T-helper 17 cell (primary cell): ENCODE measurements around the gene CH25H. TPM values are rescaled to one million over a fixed set of nuclear protein-coding genes. Genes with fewer than 3 reads are reported as not detected.
"Not testable (repeated sequence)": the region's sequence is repeated elsewhere in the genome, so short reads cannot be mapped to it uniquely, and the experiment has no call there.

ENCODE experiments used
- ATAC-seq: fragments of 150-1000 bp; cut with Tn5 transposase; 2 replicates; pipeline ENCODE4 v1.10.0; 2021; ENCODE audit warnings: mild to moderate bottlenecking, moderate library complexity
- DNase-seq, 3 donors: peaks; one replicate each; pipeline versions ENCODE4 v3.0.0 to v3.0.0-alpha.2; 2020 to 2021
- H3K9me3 ChIP-seq: one replicate; pipeline ENCODE4 v1.7.0; 2013; ENCODE audit warnings: low read length, mild to moderate bottlenecking; ENCODE audit not compliant: control insufficient read depth, poor library complexity, severe bottlenecking
- H3K27ac Mint-ChIP-seq: one replicate; pipeline ENCODE4 v1.8.0; 2022; ENCODE audit warnings: mild to moderate bottlenecking, moderate library complexity, mixed read lengths
- H3K27me3 Mint-ChIP-seq: one replicate; pipeline ENCODE4 v1.8.0; 2022; ENCODE audit warnings: mixed read lengths
- H3K36me3 Mint-ChIP-seq: one replicate; pipeline ENCODE4 v1.8.0; 2022; ENCODE audit warnings: low read depth, mixed read lengths
- H3K4me1 Mint-ChIP-seq: one replicate; pipeline ENCODE4 v1.8.0; 2022; ENCODE audit warnings: mild to moderate bottlenecking, mixed read lengths
- H3K4me3 Mint-ChIP-seq: one replicate; pipeline ENCODE4 v1.8.0; 2022; ENCODE audit warnings: mild to moderate bottlenecking, moderate library complexity, mixed read lengths
- total RNA-seq, 4 donors: library from RNA in 2 of 4; stranded (reverse) in 2 of 4; gene quantifications; one replicate each; pipeline ENCODE4 v1.2.3 and lab custom pipeline; 2022 to 2026

The CH25H gene
- total RNA-seq, 2 donors from 2014 or later = 0.44 TPM; not detected in 1

- peaks cover 37% of the 10 kb centered on the region for H3K27me3 Mint-ChIP-seq
- H3K4me1 Mint-ChIP-seq = peaks cover 2% of the 10 kb centered on the region
- ATAC-seq (no peak), DNase-seq (no peak)
- no peak overlapping the region for H3K4me3 Mint-ChIP-seq
- H3K27ac Mint-ChIP-seq = no peak overlapping the region
- peaks cover 9% of the 10 kb centered on the region for H3K36me3 Mint-ChIP-seq
- H3K9me3 ChIP-seq = no peaks in the 10 kb centered on the region
Measured at GRCh38 chr10:89171263-89171872, 35.7 kb downstream of the CH25H start.

- not testable (repeated sequence) for H3K9me3 ChIP-seq, DNase-seq, H3K27ac Mint-ChIP-seq, ATAC-seq, H3K4me3 Mint-ChIP-seq
- peaks cover 37% of the 10 kb centered on the region for H3K27me3 Mint-ChIP-seq
- H3K4me1 Mint-ChIP-seq = peaks cover 14% of the 10 kb centered on the region
- peaks cover 11% of the 10 kb centered on the region for H3K36me3 Mint-ChIP-seq
Measured at GRCh38 chr10:89168354-89168900, 38.7 kb downstream of the CH25H start.

GRCh38 chr10:89167915-89168314 lies 39.2 kb downstream of the CH25H start:
- Mint-ChIP-seq H3K4me1 (peaks cover 15% of the 10 kb centered on the region), H3K27ac (no peak overlapping the region), H3K27me3 (peaks cover 32% of the 10 kb centered on the region), H3K4me3 (no peak overlapping the region), H3K36me3 (peaks cover 7% of the 10 kb centered on the region)
- no peak for ATAC-seq
- H3K9me3 ChIP-seq = no peaks in the 10 kb centered on the region
- DNase-seq = no peak

- DNase-seq = no peak
- H3K9me3 ChIP-seq = no peaks in the 10 kb centered on the region
- Mint-ChIP-seq H3K36me3 (peaks cover 7% of the 10 kb centered on the region), H3K27me3 (peaks cover 12% of the 10 kb centered on the region), H3K4me1 (peaks cover 15% of the 10 kb centered on the region), H3K4me3 (no peak overlapping the region), H3K27ac (no peak overlapping the region)
- ATAC-seq = no peak
Measured at GRCh38 chr10:89165923-89166322, 41.2 kb downstream of the CH25H start.

DNA sequence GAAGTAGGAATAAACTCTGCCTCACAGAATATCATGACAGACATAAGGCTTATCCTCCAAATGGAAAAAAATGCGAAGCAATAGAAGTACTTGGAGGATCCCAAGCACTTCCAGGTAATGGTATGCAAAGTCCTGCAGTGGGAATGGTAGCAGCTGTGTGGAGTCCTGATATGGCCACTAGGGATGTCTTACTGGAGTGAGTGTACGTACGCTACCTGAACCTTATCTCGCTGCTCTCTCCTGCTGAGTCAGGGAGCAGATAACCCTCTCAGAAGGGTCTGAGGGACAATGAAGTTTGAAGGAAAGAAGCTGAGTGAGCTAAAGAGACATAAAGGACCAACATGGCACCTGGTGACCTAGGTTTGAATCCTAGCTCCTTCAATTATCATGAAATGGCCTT lies 42.2 kb downstream of the CH25H start:
- Mint-ChIP-seq H3K4me3 (no peak overlapping the region), H3K4me1 (peaks cover 15% of the 10 kb centered on the region), H3K27me3 (peaks cover 11% of the 10 kb centered on the region), H3K36me3 (peaks cover 7% of the 10 kb centered on the region), H3K27ac (no peak overlapping the region)
- ATAC-seq = no peak
- no peak for DNase-seq
- H3K9me3 ChIP-seq = no peaks in the 10 kb centered on the region

DNA sequence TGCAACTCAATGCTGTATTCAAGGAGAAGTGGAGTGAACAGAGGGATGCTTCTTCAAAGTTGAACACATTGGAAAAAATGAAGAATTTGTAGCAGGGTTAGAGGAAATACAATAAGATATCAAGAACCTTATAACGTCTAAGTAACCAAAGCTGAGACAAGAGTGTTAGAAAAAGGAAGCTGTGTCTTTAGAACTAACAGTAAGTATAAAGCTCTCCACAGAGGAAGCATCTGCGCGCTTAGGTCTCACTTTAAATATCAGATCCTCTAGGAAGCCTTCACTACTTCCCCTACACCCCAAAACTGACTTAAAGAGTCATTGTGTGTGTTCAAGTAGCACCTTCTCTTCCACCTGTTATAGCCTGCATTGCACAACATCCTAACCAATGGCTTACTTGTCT lies 43.0 kb downstream of the CH25H start:
- Mint-ChIP-seq H3K4me3 (peak overlapping the region; percentile 87), H3K27me3 (peaks cover 10% of the 10 kb centered on the region), H3K36me3 (peaks cover 7% of the 10 kb centered on the region), H3K4me1 (peaks cover 15% of the 10 kb centered on the region), H3K27ac (peak overlapping the region; percentile 93)
- H3K9me3 ChIP-seq = no peaks in the 10 kb centered on the region
- peak; percentile 43 for ATAC-seq
- DNase-seq = no peak

GRCh38 chr10:89163265-89163995 lies 43.7 kb downstream of the CH25H start:
- H3K27me3 Mint-ChIP-seq = peaks cover 4% of the 10 kb centered on the region
- H3K36me3 Mint-ChIP-seq = peaks cover 5% of the 10 kb centered on the region
- H3K4me3 Mint-ChIP-seq = peak overlapping the region; percentile 87
- H3K4me1 Mint-ChIP-seq = peaks cover 15% of the 10 kb centered on the region
- ATAC-seq (peak; percentile 90), DNase-seq (peak in 1 of 3 donors; percentile 7)
- peak overlapping the region; percentile 93 for H3K27ac Mint-ChIP-seq
- no peaks in the 10 kb centered on the region for H3K9me3 ChIP-seq

DNA sequence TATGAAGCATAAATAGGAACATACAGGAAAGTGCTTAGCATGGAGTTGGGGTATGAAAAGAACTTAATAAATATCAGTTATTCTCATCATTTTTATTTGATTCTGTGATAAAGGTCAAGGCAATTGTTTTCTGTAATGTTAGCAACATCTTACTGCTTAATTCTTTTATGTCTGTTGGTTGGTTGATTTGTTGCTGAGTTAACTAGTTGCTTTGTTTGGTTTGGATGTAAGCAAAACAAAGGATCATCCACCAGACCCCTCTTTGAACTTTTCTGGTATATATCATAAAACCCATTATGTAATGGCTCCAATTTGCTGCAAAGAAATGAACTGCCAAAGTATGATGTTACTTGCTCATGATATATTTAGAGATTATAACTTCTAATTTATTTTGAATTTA lies 44.5 kb downstream of the CH25H start:
- H3K4me1 Mint-ChIP-seq = peaks cover 15% of the 10 kb centered on the region
- DNase-seq (no peak), ATAC-seq (no peak)
- H3K27ac Mint-ChIP-seq = peak overlapping the region; percentile 93
- H3K4me3 Mint-ChIP-seq = no peak overlapping the region
- no peaks in the 10 kb centered on the region for H3K27me3 Mint-ChIP-seq
- no peaks in the 10 kb centered on the region for H3K9me3 ChIP-seq
- H3K36me3 Mint-ChIP-seq = peaks cover 5% of the 10 kb centered on the region

GRCh38 chr10:89160339-89160738 lies 46.8 kb downstream of the CH25H start:
- DNase-seq (no peak), ATAC-seq (no peak)
- Mint-ChIP-seq H3K4me3 (no peak overlapping the region), H3K27me3 (peaks cover 15% of the 10 kb centered on the region), H3K36me3 (peaks cover 2% of the 10 kb centered on the region), H3K4me1 (peaks cover 19% of the 10 kb centered on the region), H3K27ac (no peak overlapping the region)
- no peaks in the 10 kb centered on the region for H3K9me3 ChIP-seq

DNA sequence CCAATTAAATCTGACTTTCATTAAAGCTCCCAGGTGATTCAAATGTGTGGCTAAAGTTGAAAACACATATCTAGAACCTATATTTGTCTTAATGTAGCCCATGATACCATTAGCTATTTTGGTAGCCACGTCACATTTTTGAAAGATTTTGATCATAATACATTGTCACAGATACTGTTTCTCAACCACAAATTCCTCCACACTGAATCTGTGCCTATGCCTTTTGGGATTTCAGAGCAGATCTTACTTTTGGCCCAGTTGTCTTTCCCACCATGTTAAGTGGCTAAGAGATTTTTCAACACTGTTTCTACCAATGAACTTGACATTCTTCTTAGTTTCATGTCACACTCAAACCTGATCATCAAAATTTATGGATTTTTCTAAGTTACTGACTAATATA lies 47.4 kb downstream of the CH25H start:
- no peaks in the 10 kb centered on the region for H3K9me3 ChIP-seq
- H3K36me3 Mint-ChIP-seq = peaks cover 2% of the 10 kb centered on the region
- no peak overlapping the region for H3K27ac Mint-ChIP-seq
- DNase-seq (no peak), ATAC-seq (no peak)
- peaks cover 20% of the 10 kb centered on the region for H3K27me3 Mint-ChIP-seq
- peaks cover 19% of the 10 kb centered on the region for H3K4me1 Mint-ChIP-seq
- H3K4me3 Mint-ChIP-seq = no peak overlapping the region

DNA sequence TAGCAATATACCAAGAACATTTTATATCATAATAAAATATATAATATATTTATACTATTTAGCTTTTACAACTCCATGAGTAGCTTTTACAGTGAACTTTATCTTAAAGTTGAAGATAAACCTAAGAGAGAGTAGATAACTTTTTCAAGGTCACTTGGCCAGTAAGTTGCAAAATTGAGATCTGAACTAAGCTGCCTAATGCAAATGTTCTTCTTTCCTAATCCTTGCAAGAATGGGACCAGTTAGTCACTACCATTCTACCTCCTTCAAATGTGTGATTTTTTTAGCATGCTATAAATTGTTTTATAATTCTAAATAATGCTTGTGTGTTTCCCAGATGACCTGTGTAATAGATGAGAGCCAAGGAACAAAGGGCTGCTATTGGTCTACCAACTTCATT lies 47.8 kb downstream of the CH25H start:
- DNase-seq (no peak), ATAC-seq (no peak)
- H3K4me1 Mint-ChIP-seq = peaks cover 16% of the 10 kb centered on the region
- H3K27ac Mint-ChIP-seq = no peak overlapping the region
- no peaks in the 10 kb centered on the region for H3K9me3 ChIP-seq
- peaks cover 23% of the 10 kb centered on the region for H3K27me3 Mint-ChIP-seq
- no peak overlapping the region for H3K4me3 Mint-ChIP-seq
- no peaks in the 10 kb centered on the region for H3K36me3 Mint-ChIP-seq

GRCh38 chr10:89158446-89158845 lies 48.7 kb downstream of the CH25H start:
- H3K4me1 Mint-ChIP-seq = peaks cover 7% of the 10 kb centered on the region
- H3K9me3 ChIP-seq = no peaks in the 10 kb centered on the region
- DNase-seq = no peak
- no peaks in the 10 kb centered on the region for H3K36me3 Mint-ChIP-seq
- no peak overlapping the region for H3K27ac Mint-ChIP-seq
- H3K27me3 Mint-ChIP-seq = peaks cover 27% of the 10 kb centered on the region
- no peak overlapping the region for H3K4me3 Mint-ChIP-seq
- no peak for ATAC-seq

DNA sequence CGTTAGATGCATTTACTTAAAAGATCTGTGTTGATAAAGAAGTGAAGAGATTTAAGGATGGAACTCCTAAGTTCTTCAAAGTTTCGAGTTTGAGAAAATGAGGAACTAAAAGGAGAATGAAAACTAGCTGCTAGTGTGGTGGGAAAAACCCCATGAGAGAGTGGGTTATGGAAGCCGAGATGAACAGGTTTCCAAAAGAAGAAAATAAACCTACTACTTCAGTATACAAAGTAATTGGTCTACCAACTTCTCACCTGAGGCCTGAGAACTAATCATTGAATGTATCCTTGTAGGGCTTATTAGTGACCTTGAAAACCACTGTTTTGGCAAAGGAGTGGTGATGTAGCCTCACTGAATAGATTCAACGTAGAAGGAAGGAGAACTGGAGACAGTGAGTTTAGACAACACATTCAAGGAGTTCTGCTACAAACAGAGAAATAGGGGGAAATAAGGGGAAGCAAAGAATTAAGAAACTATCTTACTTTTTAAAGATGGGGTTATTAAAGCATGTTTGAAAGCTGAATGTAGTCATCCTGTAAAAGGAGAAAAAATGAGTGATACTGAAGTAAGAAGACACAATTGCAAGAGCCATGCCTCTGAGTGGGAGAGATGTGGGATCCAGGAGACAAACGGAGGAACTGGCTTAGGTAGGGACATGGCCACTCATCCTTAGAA lies 50.8 kb downstream of the CH25H start:
- peaks cover 3% of the 10 kb centered on the region for H3K4me1 Mint-ChIP-seq
- DNase-seq (no peak), ATAC-seq (no peak)
- no peak overlapping the region for H3K4me3 Mint-ChIP-seq
- no peak overlapping the region for H3K27ac Mint-ChIP-seq
- no peaks in the 10 kb centered on the region for H3K9me3 ChIP-seq
- H3K27me3 Mint-ChIP-seq = peaks cover 27% of the 10 kb centered on the region
- H3K36me3 Mint-ChIP-seq = no peaks in the 10 kb centered on the region
